Caco-2 (cell line): ENCODE measurements around the gene EAF1. TPM values are rescaled to one million over a fixed set of nuclear protein-coding genes. Genes with fewer than 3 reads are reported as not detected.
"Not testable (repeated sequence)": the region's sequence is repeated elsewhere in the genome, so short reads cannot be mapped to it uniquely, and the experiment has no call there.

Experiments used
- BruUV-seq: library from RNA; stranded (reverse); fragments of 400-500 nt; replicated peaks from 2 replicates; lab custom pipeline; 2021; lab: Mats Ljungman, UMichigan
- CTCF ChIA-PET: fragments of 300-600 bp; sonication (Branson Sonifier 250); formaldehyde crosslinking; loops from one replicate; lab custom pipeline; 2022; ENCODE audit warnings: antibody characterized with exemption; lab: Charles Lee
- POLR2A ChIA-PET: fragments of 300-600 bp; sonication (Branson Sonifier 250); formaldehyde crosslinking; loops from one replicate; lab custom pipeline; 2022; ENCODE audit warnings: antibody characterized with exemption; lab: Charles Lee
- DNase-seq, 2 experiments: peaks; one replicate each; pipeline versions ENCODE4 v3.0.0 to v3.0.0-alpha.2; 2020 to 2022
- H3K27me3 ChIP-seq: replicated peaks from 2 replicates; pipeline ENCODE4 v1.6.0; 2011; ENCODE audit warnings: low read length; ENCODE audit not compliant: control insufficient read depth, insufficient read depth
- H3K36me3 ChIP-seq: 2 replicates; pipeline ENCODE4 v1.5.1; 2011; ENCODE audit warnings: low read length; ENCODE audit not compliant: control insufficient read depth, insufficient read depth
- H3K4me1 ChIP-seq: fragments of 250-450 bp; sonication (Bioruptor Pico); 2 replicates; pipeline ENCODE4 v1.5.1; 2020; ENCODE audit warnings: mild to moderate bottlenecking
- H3K4me3 ChIP-seq: 2 replicates; pipeline ENCODE4 v1.5.1; 2011; ENCODE audit warnings: low read depth, mild to moderate bottlenecking, control low read depth, low read length
- H3K9me3 ChIP-seq: fragments of 250-450 bp; sonication (Bioruptor Pico); 2 replicates; pipeline ENCODE4 v1.5.1; 2020; ENCODE audit warnings: mild to moderate bottlenecking, moderate library complexity
- H3K27ac Mint-ChIP-seq: one replicate; pipeline ENCODE4 v1.8.0; 2022; ENCODE audit warnings: mixed read lengths; ENCODE audit not compliant: unreplicated experiment
- H3K27me3 Mint-ChIP-seq: one replicate; pipeline ENCODE4 v1.8.0; 2022; ENCODE audit warnings: mixed read lengths; ENCODE audit not compliant: insufficient read depth, unreplicated experiment
- H3K36me3 Mint-ChIP-seq: one replicate; pipeline ENCODE4 v1.8.0; 2022; ENCODE audit warnings: mild to moderate bottlenecking, mixed read lengths; ENCODE audit not compliant: insufficient read depth, unreplicated experiment
- H3K4me1 Mint-ChIP-seq: one replicate; pipeline ENCODE4 v1.8.0; 2022; ENCODE audit warnings: low read depth, mixed read lengths; ENCODE audit not compliant: unreplicated experiment
- H3K4me3 Mint-ChIP-seq: one replicate; pipeline ENCODE4 v1.8.0; 2022; ENCODE audit warnings: mild to moderate bottlenecking, moderate library complexity, mixed read lengths; ENCODE audit not compliant: unreplicated experiment
- H3K9me3 Mint-ChIP-seq: one replicate; pipeline ENCODE4 v1.8.0; 2022; ENCODE audit warnings: mixed read lengths; ENCODE audit not compliant: unreplicated experiment
- CTCF ChIP-seq, 2 experiments: fragments of 200-600 bp in 1 of 2; IDR thresholded peaks; 1 replicate in 1 of 2; 2 replicates in 1 of 2; pipeline versions ENCODE4 v1.5.1 to v1.8.0; 2011 to 2022; ENCODE audit warnings: antibody characterized with exemption in 1 of 2, control low read depth in 1 of 2, inconsistent platforms in 1 of 2, low read depth in 1 of 2, low read length in 1 of 2, mild to moderate bottlenecking in 1 of 2, moderate library complexity in 1 of 2; ENCODE audit not compliant: insufficient read depth in 1 of 2, severe bottlenecking in 1 of 2, unreplicated experiment in 1 of 2
- intact Hi-C: fragments of 100-400 bp; cut with micrococcal nuclease; formaldehyde crosslinking; loops from one replicate; pipeline ENCODE4 v1.10.0; 2022; ENCODE audit not compliant: unreplicated experiment
- total RNA-seq: library from RNA; stranded (reverse); gene quantifications from 2 replicates; pipeline ENCODE4 v1.2.3, GENCODE V29; 2022

EAF1 gene
- total RNA-seq, 1 experiment from 2014 or later: 33.5 TPM

DNA sequence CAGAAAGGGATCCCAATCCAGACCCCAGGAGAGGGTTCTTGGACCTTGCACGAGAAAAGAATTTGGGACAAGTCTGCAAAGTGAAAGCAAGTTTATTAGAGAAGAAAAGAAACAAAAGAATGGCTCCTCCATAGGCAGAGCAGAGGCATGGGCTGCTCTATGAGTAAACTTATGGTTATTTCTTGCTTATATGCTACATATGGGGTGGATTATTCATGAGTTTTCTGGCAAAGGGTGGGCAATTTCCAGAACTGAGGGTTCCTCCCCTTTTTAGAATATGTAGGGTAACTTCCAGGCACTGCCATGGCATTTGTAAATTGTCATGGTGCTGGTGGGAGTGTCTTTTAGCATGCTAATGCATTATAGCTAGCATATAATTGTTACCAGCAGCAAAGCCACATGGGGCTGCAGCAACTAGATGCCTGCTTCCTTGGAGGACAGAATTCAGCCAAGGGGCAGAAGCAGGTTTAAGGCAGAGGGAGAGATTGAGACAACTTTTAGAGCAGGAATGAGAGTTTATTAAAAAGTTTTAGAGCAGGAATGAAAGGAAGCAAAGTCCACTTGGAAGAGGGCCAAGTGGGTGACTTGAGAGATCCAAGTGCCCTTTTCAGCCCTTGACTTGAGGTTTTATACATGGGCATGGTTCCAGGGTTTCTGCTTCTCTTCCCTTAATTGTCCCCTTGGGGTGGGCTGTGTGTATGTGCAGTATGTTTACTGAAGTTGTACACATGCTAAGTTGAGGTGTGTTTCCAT is 41.3 kb upstream of the EAF1 start:
- no peak for TF ChIP-seq CTCF (IDR thresholded peaks at IDR 0.05; ENCODE audit: insufficient read depth in 1 of 2, low read depth in 1 of 2, low read length in 1 of 2, severe bottlenecking in 1 of 2, unreplicated experiment in 1 of 2)
- Histone ChIP-seq H3K36me3 (no peaks in the 10 kb centered on the region), H3K4me1 (peaks cover 7% of the 10 kb centered on the region), H3K9me3 (peaks cover 6% of the 10 kb centered on the region; the same call in 1 of the 2 replicates), H3K27me3 (no peaks in the 10 kb centered on the region), H3K4me3 (no peak overlapping the region)
- H3K27ac Mint-ChIP-seq: no peak overlapping the region
- no peak overlapping the region for H3K4me3 Mint-ChIP-seq
- DNase-seq: no peak
- intact Hi-C loops: no loop called here
- peaks cover 6% of the 10 kb centered on the region for H3K36me3 Mint-ChIP-seq
- no TSS peak for BruUV-seq
- H3K27me3 Mint-ChIP-seq: no peaks in the 10 kb centered on the region
- ChIA-PET CTCF (interaction anchor here (0.6 kb wide), 1 partner anchor 87 kb away, joined by 3 read pairs; no protein-coding TSS in a partner anchor), POLR2A (no interaction called here)
- peaks cover 4% of the 10 kb centered on the region for H3K4me1 Mint-ChIP-seq
- no peaks in the 10 kb centered on the region for H3K9me3 Mint-ChIP-seq

- H3K4me1 ChIP-seq, H3K9me3 ChIP-seq, H3K4me1 Mint-ChIP-seq, H3K27me3 ChIP-seq, BruUV-seq, H3K9me3 Mint-ChIP-seq, POLR2A ChIA-PET, H3K36me3 ChIP-seq, H3K27ac Mint-ChIP-seq, intact Hi-C loops, H3K4me3 ChIP-seq, H3K36me3 Mint-ChIP-seq, DNase-seq, CTCF ChIA-PET, H3K27me3 Mint-ChIP-seq, H3K4me3 Mint-ChIP-seq: not testable (repeated sequence)
These were observed 40.8 kb upstream of the EAF1 start for GRCh38 chr3:15386654-15386955.

DNA sequence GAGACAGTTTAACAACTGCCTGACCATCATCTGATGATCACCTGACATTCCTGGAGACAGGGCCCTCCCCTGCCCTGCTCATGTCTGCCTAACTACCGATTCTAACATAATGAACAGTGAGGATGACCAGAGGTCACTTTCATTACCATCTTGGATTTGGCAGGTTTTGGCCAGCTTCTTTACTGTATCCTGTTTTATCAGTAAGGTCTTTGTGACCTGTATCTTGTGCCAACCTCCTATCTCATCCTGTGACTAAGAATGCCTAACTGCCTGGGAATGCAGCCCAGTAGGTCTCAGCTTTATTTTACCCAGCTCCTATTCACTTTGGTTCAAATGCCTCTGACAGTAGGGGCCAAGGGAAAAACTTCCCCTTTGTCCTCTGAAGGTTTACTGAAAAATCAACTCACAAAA is 40.2 kb upstream of the EAF1 start:
- no peak overlapping the region for H3K4me3 ChIP-seq
- TF ChIP-seq CTCF (IDR thresholded peaks at IDR 0.05; ENCODE audit: insufficient read depth in 1 of 2, low read depth in 1 of 2, low read length in 1 of 2, severe bottlenecking in 1 of 2, unreplicated experiment in 1 of 2): no peak
- Mint-ChIP-seq H3K27me3 (no peaks in the 10 kb centered on the region), H3K4me1 (no peaks in the 10 kb centered on the region), H3K27ac (no peak overlapping the region), H3K4me3 (no peak overlapping the region), H3K9me3 (no peaks in the 10 kb centered on the region), H3K36me3 (peaks cover 6% of the 10 kb centered on the region)
- intact Hi-C loops: no loop called here
- no peaks in the 10 kb centered on the region for H3K36me3 ChIP-seq
- no peaks in the 10 kb centered on the region for H3K27me3 ChIP-seq
- no TSS peak for BruUV-seq
- ChIA-PET POLR2A (no interaction called here), CTCF (no interaction called here)
- H3K9me3 ChIP-seq: peaks cover 6% of the 10 kb centered on the region; the same call in 1 of the 2 replicates
- DNase-seq: no peak
- peaks cover 7% of the 10 kb centered on the region for H3K4me1 ChIP-seq
